Gastroesophageal sphincter (tissue), 4 donors: Measurements from ENCODE around the gene EXOC4. TPM values are rescaled to one million over a fixed set of nuclear protein-coding genes. Genes with fewer than 3 reads are reported as not detected.

Experiments used
- ATAC-seq: fragments of 150-250 bp; one replicate; pipeline ENCODE4 v1.9.1; 2016; ENCODE audit warnings: mild to moderate bottlenecking, moderate library complexity
- H3K27ac ChIP-seq, 4 donors: fragments of 200-600 bp; sonication (generic) in 3 of 4; 1 replicate in 3 of 4; 2 replicates in 1 of 4; pipeline ENCODE4 v1.5.1; 2016 to 2019
- H3K27me3 ChIP-seq: fragments of 200-600 bp; sonication (generic); one replicate; pipeline ENCODE4 v1.5.1; 2019
- H3K36me3 ChIP-seq, 2 donors: fragments of 200-600 bp; sonication (generic); one replicate each; pipeline ENCODE4 v1.5.1; 2019; ENCODE audit warnings: control low read depth in 1 of 2
- H3K4me1 ChIP-seq, 3 donors: fragments of 200-600 bp; sonication (generic); 1 replicate in 2 of 3; 2 replicates in 1 of 3; pipeline ENCODE4 v1.5.1; 2016 to 2019; ENCODE audit warnings: control low read depth in 2 of 3
- H3K4me3 ChIP-seq, 2 donors: fragments of 200-600 bp; sonication (generic); one replicate each; pipeline ENCODE4 v1.5.1; 2019; ENCODE audit warnings: mild to moderate bottlenecking in 1 of 2, moderate library complexity in 1 of 2
- H3K9me3 ChIP-seq, 3 donors: fragments of 200-600 bp; sonication (generic); one replicate each; pipeline ENCODE4 v1.5.1; 2017 to 2019; ENCODE audit warnings: control low read depth in 2 of 3
- EP300 ChIP-seq: sonication (generic); formaldehyde crosslinking; IDR thresholded peaks from one replicate; pipeline ENCODE4 v1.6.1; 2017; ENCODE audit warnings: antibody characterized with exemption, mild to moderate bottlenecking
- POLR2A ChIP-seq, 2 donors: fragments of 450-650 bp; IDR thresholded peaks; one replicate each; pipeline ENCODE4 v1.6.1; 2017; ENCODE audit warnings: antibody characterized with exemption in 2 of 2, mild to moderate bottlenecking in 2 of 2, moderate library complexity in 1 of 2
- POLR2AphosphoS5 ChIP-seq: sonication (generic); formaldehyde crosslinking; IDR thresholded peaks from one replicate; pipeline ENCODE4 v1.6.1; 2017; ENCODE audit warnings: antibody characterized with exemption
- WGBS, 2 donors: methylation state at CpG; one replicate each; pipeline ENCODE4 v1.1.5; 2018; ENCODE audit warnings: low coverage in 1 of 2; 5-methylcytosine and 5-hydroxymethylcytosine counted together
- total RNA-seq, 4 donors: library from RNA; depleted of rRNA; stranded (reverse); fragments of >200 nt; gene quantifications; one replicate each; pipeline ENCODE4 v1.1.0, GENCODE V29; 2016
- TF ChIP-seq, protein P1 (sequence below), 4 experiments: fragments of 200-600 bp in 2 of 4; fragments of 450-650 bp in 2 of 4; sonication (generic) in 1 of 4; IDR thresholded peaks; one replicate each; pipeline ENCODE4 v1.5.1; 2017 to 2019; ENCODE audit warnings: antibody characterized with exemption in 4 of 4, mild to moderate bottlenecking in 2 of 4, moderate library complexity in 2 of 4

Gene EXOC4
- total RNA-seq, 4 donors from 2014 or later = 46.3 to 85.8 (median 51.9) TPM

GRCh38 chr7:133518718-133519117 lies 265.8 kb downstream of the EXOC4 start:
- Histone ChIP-seq H3K4me3 (no peak overlapping the region), H3K36me3 (no peaks in the 10 kb centered on the region), H3K27me3 (no peaks in the 10 kb centered on the region), H3K4me1 (no peaks in the 10 kb centered on the region), H3K9me3 (no peaks in the 10 kb centered on the region), H3K27ac (no peak overlapping the region)
- ATAC-seq = no peak
- 94 to 97% methylated on average over 2 of the region's 2 CpGs for WGBS, 2 donors
- no peak for TF ChIP-seq EP300
- TF ChIP-seq, protein P1, sequence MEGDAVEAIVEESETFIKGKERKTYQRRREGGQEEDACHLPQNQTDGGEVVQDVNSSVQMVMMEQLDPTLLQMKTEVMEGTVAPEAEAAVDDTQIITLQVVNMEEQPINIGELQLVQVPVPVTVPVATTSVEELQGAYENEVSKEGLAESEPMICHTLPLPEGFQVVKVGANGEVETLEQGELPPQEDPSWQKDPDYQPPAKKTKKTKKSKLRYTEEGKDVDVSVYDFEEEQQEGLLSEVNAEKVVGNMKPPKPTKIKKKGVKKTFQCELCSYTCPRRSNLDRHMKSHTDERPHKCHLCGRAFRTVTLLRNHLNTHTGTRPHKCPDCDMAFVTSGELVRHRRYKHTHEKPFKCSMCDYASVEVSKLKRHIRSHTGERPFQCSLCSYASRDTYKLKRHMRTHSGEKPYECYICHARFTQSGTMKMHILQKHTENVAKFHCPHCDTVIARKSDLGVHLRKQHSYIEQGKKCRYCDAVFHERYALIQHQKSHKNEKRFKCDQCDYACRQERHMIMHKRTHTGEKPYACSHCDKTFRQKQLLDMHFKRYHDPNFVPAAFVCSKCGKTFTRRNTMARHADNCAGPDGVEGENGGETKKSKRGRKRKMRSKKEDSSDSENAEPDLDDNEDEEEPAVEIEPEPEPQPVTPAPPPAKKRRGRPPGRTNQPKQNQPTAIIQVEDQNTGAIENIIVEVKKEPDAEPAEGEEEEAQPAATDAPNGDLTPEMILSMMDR (IDR thresholded peaks at IDR 0.05) = no peak
- no peak for TF ChIP-seq POLR2A (IDR thresholded peaks at IDR 0.05)

DNA sequence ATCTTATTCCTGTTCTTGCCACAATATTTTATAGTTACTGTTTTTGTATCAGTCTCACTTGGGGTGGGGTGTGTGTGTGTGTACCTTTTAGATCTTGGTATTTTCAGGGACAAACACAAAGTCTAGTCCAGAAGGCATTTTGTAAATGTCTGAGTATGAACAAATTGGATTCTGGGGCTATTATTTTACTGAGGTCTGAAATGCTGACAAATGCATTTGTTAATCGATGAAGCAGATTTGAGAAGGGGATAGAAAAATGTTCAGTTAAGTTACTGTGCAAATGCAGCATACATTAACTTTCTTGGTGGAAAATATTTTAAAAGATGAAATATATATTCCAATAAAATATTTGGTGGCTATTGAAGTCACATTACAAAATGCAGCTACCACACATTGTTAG lies 267.4 kb downstream of the EXOC4 start:
- Histone ChIP-seq H3K9me3 (no peaks in the 10 kb centered on the region), H3K27me3 (no peaks in the 10 kb centered on the region), H3K4me1 (no peaks in the 10 kb centered on the region), H3K27ac (no peak overlapping the region), H3K4me3 (no peak overlapping the region), H3K36me3 (no peaks in the 10 kb centered on the region)
- no peak for TF ChIP-seq POLR2AphosphoS5
- no peak for ATAC-seq
- 86 to 100% methylated on average over 1 of the region's 1 CpG for WGBS, 2 donors

DNA sequence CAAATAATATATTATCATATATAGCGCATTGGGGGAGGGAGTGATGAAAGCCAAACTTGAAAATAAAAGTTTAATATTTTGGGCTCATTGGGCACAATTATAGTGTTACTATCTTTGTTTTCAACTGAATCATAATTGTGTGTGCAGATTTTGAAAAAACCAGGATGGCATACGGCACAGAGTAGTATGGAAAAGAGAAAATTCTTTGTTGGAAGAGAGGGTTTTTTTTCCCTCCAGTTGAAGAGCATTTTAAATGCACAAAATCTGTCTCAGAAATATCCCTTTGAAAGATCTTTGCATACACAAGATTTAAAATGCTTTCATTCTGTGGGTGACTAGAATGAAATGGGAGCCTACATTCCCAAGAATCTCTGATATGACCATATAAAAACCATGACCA lies 269.6 kb downstream of the EXOC4 start:
- ATAC-seq = no peak
- Histone ChIP-seq H3K9me3 (no peaks in the 10 kb centered on the region), H3K4me3 (no peak overlapping the region), H3K27ac (no peak overlapping the region), H3K27me3 (no peaks in the 10 kb centered on the region), H3K36me3 (no peaks in the 10 kb centered on the region), H3K4me1 (no peaks in the 10 kb centered on the region)
- TF ChIP-seq POLR2AphosphoS5 = no peak
- no peak for TF ChIP-seq POLR2A (IDR thresholded peaks at IDR 0.05)
- TF ChIP-seq, protein P1 (IDR thresholded peaks at IDR 0.05) = no peak
- no peak for TF ChIP-seq EP300
- 93 to 95% methylated on average over 2 of the region's 2 CpGs for WGBS, 2 donors

DNA sequence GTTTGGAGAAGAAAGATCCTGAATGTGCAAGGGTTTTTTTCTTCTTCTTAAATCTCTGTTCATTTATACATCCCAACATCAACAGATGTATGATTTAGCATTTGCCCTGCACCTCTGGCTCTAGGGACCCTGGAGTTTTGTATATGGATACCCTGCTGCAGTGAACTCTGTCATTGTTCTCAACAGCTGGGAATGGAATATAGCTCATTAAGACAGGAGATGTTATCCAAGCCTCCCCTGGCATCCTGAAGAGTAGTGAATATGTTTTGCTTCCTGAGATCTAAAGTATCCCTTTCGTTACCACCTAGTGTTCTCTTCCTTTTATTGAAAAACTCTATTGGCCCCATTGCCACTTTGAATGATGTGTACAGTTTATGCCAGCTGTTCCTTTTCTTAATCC lies 275.9 kb downstream of the EXOC4 start:
- H3K27ac ChIP-seq = no peak overlapping the region
- no peaks in the 10 kb centered on the region for H3K36me3 ChIP-seq
- H3K4me1 ChIP-seq = peaks cover 0 to 7% (median 0%) of the 10 kb centered on the region in 3 donors
- no peaks in the 10 kb centered on the region for H3K27me3 ChIP-seq
- no peaks in the 10 kb centered on the region for H3K9me3 ChIP-seq
- TF ChIP-seq, protein P1 (IDR thresholded peaks at IDR 0.05) = no peak
- TF ChIP-seq POLR2A (IDR thresholded peaks at IDR 0.05) (no peak), POLR2AphosphoS5 (no peak), EP300 (no peak)
- 77 to 100% methylated on average over 1 of the region's 1 CpG for WGBS, 2 donors
- no peak overlapping the region for H3K4me3 ChIP-seq
- no peak for ATAC-seq

DNA sequence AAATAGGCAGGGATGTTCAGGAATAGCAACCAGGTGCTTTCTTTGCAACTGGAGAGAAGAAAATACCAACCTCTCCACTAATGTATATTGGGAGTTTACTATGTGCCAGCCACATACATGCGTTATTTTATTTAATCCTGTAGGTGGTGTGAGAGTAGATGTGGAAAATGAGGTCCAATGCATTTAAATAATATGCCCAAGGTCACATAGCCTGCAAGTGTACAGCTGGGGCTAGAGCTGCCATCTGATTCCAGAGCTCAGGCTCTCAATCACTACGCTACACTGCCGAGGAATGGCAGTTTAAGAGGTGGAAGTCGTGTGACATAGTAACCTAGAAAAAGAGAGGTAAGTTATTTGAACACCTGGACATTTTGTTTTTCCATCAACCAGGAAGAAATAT lies 277.0 kb downstream of the EXOC4 start:
- Histone ChIP-seq H3K4me1 (peaks cover 0 to 7% (median 0%) of the 10 kb centered on the region in 3 donors), H3K4me3 (no peak overlapping the region), H3K27ac (no peak overlapping the region), H3K36me3 (no peaks in the 10 kb centered on the region), H3K9me3 (no peaks in the 10 kb centered on the region), H3K27me3 (no peaks in the 10 kb centered on the region)
- ATAC-seq = no peak
- TF ChIP-seq, protein P1 (IDR thresholded peaks at IDR 0.05) = no peak
- 90 to 96% methylated on average over 4 of the region's 4 CpGs for WGBS, 2 donors

- Histone ChIP-seq H3K27me3 (no peaks in the 10 kb centered on the region), H3K27ac (no peak overlapping the region), H3K36me3 (no peaks in the 10 kb centered on the region), H3K4me1 (peaks cover 0 to 7% (median 0%) of the 10 kb centered on the region in 3 donors), H3K4me3 (no peak overlapping the region), H3K9me3 (no peaks in the 10 kb centered on the region)
- TF ChIP-seq EP300 = no peak
- TF ChIP-seq, protein P1 (IDR thresholded peaks at IDR 0.05) = no peak
- no peak for TF ChIP-seq POLR2A (IDR thresholded peaks at IDR 0.05)
- TF ChIP-seq POLR2AphosphoS5 = no peak
- no peak for ATAC-seq
- WGBS, 2 donors = 44 to 47% methylated on average over 4 of the region's 4 CpGs
Observed at GRCh38 chr7:133530682-133531081, 277.8 kb downstream of the EXOC4 start.
